HG03520 (cell line): ENCODE measurements around the gene AGAP1.

Experiments used
- ATAC-seq: cut with Tn5 transposase; IDR thresholded peaks from one replicate; pipeline ENCODE4 v1.9.1; 2021; ENCODE audit warnings: mild to moderate bottlenecking, moderate library complexity; ENCODE audit not compliant: unreplicated experiment

AGAP1 gene

DNA sequence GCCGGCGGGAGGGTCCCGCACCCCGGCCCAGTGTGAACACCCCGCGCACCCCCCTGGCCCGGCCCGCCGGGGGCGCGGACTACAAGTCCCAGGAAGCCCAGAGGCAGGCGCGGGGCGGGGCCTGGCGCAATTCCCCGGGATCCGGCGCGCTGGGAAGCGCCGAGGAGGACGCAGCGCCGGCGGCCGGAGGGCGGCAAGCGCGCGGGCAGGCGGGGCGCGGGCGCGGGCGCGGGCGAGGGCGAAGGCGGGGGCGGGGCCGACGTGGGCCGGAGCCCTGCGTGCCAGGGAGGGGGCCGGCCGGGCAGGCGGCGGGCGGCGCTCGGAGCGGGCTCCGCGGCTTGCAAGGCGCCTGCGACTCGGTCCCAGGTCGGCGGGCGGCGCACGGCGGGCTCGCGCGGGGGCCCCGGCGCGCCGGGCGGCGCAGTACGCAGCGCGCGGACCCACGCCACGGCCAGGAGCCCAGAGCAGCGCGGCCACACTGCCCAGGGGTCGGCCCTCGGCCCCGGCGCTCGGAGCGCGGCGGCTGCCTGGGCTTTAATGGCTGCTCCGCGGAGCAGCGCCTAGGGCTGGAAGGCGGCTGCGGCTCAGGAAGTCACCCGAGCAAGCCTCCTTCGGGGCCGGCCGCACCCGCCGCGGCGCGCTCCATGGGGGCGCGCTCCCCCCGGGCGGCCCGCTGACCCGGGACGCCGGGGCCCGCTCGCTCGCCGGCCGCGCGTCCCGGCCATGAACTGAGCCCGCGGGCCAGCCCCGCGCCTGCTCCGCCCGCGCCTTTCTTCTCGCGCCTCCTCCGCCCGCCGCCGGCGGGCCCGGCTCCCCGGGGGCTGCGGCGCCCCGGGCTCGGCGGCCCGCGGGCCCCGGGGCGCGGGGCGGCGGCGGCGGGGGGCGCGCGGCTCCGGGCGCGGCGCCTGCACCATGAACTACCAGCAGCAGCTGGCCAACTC lies at the start of gene AGAP1:
Gene AGAP1, plus strand, starts transcription at position 269 of the 941 bp plus-strand sequence.
- peak; percentile 49 for ATAC-seq

GRCh38 chr2:235444101-235444597 lies 49.7 kb upstream of the AGAP1 start:
- ATAC-seq, result no peak

DNA sequence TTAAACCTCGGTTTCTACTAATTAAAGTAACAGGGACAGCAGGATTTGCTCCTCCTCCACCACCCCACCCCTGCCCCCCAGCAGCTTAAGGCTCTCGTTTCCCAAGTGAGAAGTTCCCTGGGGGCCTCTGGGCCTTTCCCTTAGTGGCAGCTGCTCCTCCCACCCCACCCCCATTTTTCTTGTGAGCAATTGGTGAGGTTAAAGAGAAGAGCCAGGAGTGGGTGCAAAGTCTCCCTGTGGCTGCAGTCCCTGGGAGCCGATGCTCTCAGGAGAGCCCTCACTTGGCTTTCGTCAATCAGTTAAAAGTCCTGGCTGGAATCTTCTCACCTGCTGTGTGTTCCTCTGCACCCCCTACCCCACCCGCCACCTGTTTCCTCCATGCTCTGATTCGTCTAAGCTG lies 48.7 kb upstream of the AGAP1 start:
- no peak for ATAC-seq

DNA sequence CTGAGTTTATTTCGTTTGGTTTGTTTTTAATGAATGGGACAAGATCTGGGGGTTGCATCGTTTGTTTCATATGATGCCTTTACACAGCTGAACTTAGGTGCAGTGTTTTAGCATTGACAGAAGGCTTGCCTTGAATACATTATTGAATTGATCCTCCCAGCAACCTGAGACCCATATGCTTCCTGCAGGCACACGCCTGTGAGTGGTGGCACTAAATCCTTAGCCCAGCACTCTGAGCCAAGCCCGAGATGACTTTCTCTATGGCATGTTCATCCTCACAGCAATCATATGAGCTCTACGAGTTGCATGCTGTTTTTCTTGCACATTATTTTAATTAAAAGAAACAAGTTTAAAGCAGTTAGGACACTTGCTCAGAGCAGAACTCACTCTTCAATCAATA lies 47.8 kb upstream of the AGAP1 start:
- ATAC-seq, result no peak

DNA sequence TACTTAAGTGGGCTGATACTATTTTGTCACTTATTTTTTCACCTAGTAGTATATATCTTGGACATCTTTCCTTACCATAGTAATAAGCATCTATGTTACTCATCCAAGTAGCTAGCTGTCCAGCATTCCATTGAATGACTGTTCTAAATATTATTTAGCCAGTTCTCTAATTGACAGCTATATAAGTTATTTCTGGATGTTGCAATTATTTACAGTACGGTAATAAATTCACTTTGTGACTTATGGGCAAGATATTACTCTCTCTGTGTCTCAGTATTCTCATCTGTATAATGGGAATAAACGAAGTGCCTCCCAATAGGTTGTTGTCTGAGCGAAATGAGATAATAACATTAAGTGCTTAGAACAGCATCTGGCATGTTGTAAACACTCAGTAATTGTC lies 46.6 kb upstream of the AGAP1 start:
- no peak for ATAC-seq

GRCh38 chr2:235449568-235449967 lies 44.3 kb upstream of the AGAP1 start:
- ATAC-seq, result no peak

GRCh38 chr2:235453605-235454151 lies 40.2 kb upstream of the AGAP1 start:
- no peak for ATAC-seq

DNA sequence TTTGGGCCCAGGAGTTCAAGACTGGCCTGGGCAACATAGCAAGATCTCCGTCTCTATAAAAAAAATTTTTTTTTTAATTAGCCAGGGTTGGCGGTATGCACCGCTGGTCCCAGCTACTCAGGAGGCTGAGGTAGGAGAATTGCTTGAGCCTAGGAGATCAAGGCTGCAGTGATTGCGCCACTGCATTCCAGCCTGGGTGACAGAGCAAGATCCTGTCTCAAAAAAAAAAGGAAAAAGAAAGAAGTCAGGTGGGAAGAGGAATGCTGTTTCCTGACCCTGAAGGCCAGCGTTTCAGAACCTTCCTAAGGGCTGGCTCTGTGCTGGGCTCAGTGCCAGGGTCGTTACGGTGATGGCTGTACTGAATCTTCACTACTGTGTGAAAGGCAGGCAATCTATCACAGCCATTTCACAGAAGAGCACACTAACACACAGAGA lies 35.0 kb upstream of the AGAP1 start:
- ATAC-seq, result no peak

DNA sequence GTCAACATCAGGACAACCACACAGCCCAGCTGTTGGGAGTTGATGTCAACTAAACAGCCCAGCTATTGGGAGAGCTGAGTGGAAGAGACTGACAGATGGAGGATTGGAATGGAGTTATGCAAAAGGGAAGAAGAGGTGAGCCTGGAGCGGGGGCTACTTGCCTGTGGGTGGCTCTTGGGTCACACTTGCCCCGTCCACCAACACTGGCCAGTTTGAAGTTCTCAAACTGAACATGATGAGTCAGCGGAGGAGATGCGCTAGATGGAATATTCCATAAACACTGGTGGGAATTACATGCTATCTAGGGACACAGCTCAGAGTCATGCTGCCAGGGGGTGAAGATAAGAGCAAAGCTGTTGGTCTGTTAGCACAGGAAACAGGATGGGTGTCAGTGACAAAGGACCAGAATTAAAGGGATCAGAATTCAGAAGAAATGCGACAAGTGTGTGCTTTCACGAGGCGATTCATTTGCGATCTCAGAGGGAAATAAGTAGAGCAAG lies 33.2 kb upstream of the AGAP1 start:
- ATAC-seq, result no peak

DNA sequence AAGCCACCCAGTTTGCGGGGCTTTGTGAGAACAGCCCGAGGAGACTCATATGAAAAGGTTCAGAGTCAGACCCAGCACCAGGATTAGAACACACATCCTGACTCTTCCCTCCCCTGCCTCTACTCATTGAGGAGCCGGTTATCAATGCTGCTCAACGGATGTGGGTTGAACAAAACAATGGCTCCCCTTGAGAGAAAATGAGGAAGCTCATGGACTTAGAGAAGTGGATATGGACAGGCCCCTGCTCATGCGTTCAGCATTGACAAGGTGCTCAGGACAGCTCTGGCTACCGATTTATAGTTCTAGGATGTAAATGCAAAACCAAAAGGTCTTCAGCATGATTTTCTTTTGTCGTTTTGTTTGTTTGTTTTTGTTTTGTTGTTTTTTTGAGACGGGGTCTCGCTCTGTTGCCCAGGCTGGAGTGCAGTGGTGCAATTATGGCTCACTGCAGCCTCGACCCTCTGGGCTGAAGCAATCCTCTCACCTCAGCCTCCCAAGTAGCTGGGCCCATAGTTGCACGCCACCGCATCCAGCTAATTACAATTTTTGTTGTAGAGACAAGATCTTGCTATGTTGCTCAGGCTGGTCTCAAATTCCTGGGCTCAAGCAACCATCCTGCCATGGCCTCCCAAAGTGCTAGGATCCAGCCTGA lies 32.0 kb upstream of the AGAP1 start:
- no peak for ATAC-seq

DNA sequence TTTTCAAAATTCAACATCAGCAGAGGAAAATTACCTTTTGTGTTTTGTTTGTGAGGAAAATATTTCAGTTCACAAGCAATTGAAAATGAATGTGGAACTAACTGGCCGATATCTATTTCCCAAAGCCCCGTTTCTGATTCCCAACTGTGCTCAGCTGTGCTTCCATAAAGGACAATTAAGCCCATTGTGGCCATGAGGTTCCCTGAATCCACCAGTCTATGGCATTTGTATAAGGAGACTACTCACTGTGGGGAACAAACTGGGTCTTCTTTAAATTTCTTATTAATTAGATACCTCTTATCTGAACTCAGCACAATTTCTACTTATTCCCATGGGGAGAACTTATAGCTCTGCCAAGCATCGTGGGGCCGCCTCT lies 31.4 kb upstream of the AGAP1 start:
- no peak for ATAC-seq

GRCh38 chr2:235463893-235464292 lies 29.9 kb upstream of the AGAP1 start:
- no peak for ATAC-seq

- no peak for ATAC-seq
Measured at GRCh38 chr2:235467588-235467987, 26.3 kb upstream of the AGAP1 start.

DNA sequence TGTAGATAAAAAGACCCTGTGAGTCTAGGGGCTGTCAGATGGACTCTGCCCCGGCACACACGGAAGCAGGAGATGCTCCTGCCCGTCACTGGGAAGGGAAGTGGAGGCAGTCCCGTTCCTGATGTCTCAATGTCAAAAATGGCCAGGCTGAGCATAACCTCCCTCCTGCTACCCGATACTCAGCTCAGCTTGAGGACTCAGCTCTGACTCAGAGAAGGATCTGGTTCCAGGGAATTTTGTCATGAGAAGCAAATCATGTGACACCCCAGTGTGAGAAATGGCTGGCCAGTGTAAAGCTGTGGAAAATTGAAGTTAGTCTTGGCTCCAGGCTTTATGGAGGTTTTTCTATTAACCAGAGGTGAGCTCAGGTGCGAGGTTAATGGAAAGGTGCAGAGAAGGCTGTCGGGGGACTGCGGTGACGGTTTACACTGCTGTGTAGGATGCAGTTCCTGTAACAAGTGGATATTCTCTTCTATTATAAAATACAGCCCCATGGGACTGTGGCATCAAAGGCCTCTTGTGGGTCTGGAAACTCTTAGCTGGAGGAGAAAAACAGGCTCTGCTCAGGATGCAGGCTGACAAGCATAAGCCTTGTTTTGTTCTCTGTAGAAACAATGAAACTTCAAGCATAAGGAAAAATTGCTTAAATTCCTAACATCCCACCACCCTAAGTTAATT lies 24.7 kb upstream of the AGAP1 start:
- no peak for ATAC-seq

DNA sequence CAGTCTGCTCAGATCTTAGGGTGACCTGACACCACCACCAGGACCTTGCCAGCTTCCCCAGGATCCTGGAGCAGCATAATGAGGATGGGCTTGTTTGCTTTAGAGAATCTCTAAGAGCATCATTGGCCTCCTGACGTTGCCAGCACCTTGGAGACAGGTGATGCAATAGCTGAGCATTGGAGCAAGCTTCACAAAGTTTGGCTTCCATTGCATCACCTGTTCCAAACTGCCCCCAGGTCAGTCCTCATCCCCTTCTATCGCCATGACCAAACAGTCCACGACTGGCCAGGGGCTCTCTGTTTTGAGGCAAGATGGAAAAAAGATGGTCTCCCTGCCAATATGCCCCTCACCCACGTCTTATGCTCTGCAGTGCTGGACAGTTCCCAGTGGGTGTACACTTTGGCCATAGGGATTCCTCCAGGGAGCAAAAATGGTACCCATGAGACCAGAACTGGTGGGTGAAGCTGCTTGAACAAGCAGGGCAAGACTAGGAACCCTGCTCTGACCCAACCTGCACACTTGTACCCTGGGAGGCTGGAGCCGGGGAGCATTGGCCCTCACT lies 22.6 kb upstream of the AGAP1 start:
- ATAC-seq, result no peak

DNA sequence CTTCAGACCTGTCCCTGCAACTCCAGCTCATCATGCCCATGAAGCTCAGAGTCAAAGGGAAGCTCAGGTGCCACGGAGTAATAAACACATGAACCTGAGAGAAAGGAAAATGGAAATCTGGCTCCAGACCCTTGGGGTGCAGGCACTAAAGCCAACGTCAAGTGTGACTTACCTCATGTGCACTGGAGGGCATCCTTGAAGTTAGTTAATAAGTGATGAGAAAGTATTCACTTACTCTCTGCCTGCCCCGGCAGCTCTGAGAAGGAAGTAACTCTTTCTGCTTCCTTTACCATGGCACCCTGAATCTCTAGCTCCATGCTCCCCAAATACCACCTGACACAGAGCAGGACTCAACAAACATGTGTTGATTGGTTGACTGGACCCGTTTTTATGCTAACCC lies 21.4 kb upstream of the AGAP1 start:
- no peak for ATAC-seq

- no peak for ATAC-seq
Measured at GRCh38 chr2:235478609-235479008, 15.2 kb upstream of the AGAP1 start.

DNA sequence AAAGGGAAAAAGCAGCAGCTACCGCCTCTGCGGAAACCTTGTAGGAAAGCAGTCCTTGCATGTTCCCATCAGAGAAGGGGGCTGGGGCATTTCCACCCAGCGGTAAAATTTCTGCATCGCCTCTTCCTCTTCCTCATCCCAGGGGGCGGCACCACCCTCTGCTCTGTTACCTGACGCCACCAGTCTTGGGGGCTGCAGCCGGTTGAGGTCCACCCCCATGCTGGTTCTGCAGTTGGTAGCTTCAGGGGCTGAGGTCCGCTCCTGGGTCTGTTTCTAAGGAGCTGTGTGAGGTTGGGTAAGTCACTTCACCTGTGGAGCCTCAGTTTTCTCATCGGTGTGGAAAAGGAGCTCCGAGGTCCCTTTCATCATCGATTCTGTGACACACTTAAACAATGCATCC lies 14.2 kb upstream of the AGAP1 start:
- ATAC-seq, result no peak

GRCh38 chr2:235480614-235481013 lies 13.2 kb upstream of the AGAP1 start:
- ATAC-seq, result no peak

DNA sequence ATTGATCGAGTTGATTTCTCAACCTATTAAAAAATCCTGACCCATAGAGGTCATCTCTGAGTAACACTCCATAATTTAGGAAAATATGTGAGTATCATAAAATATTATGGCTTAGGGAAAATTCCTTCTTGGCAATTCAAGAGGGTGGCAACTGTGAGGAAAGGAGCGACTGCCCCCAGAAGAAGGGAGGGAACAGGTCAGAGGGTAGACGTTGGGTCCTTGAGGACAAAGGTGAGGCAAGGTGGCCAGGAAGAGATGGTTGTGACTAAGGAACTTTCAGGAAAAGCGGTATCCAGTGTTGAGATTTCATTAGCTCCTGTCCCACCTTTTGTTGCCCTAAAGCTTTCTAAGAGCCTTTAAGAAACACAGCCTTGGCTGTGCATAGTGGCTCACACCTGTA lies 10.5 kb upstream of the AGAP1 start:
- no peak for ATAC-seq

- no peak for ATAC-seq
Measured at GRCh38 chr2:235485362-235485761, 8.5 kb upstream of the AGAP1 start.
